Caco-2 (cell line): ENCODE measurements around the gene KCNQ5. TPM values are rescaled to one million over a fixed set of nuclear protein-coding genes. Genes with fewer than 3 reads are reported as not detected.

Source experiments
- BruUV-seq: library from RNA; stranded (reverse); fragments of 400-500 nt; replicated peaks from 2 replicates; lab custom pipeline; 2021; lab: Mats Ljungman, UMichigan
- CTCF ChIA-PET: fragments of 300-600 bp; sonication (Branson Sonifier 250); formaldehyde crosslinking; loops from one replicate; lab custom pipeline; 2022; ENCODE audit warnings: antibody characterized with exemption; lab: Charles Lee
- POLR2A ChIA-PET: fragments of 300-600 bp; sonication (Branson Sonifier 250); formaldehyde crosslinking; loops from one replicate; lab custom pipeline; 2022; ENCODE audit warnings: antibody characterized with exemption; lab: Charles Lee
- DNase-seq, 2 experiments: peaks; one replicate each; pipeline versions ENCODE4 v3.0.0 to v3.0.0-alpha.2; 2020 to 2022
- H3K27me3 ChIP-seq: replicated peaks from 2 replicates; pipeline ENCODE4 v1.6.0; 2011; ENCODE audit warnings: low read length; ENCODE audit not compliant: control insufficient read depth, insufficient read depth
- H3K36me3 ChIP-seq: 2 replicates; pipeline ENCODE4 v1.5.1; 2011; ENCODE audit warnings: low read length; ENCODE audit not compliant: control insufficient read depth, insufficient read depth
- H3K4me1 ChIP-seq: fragments of 250-450 bp; sonication (Bioruptor Pico); 2 replicates; pipeline ENCODE4 v1.5.1; 2020; ENCODE audit warnings: mild to moderate bottlenecking
- H3K4me3 ChIP-seq: 2 replicates; pipeline ENCODE4 v1.5.1; 2011; ENCODE audit warnings: low read depth, mild to moderate bottlenecking, control low read depth, low read length
- H3K9me3 ChIP-seq: fragments of 250-450 bp; sonication (Bioruptor Pico); 2 replicates; pipeline ENCODE4 v1.5.1; 2020; ENCODE audit warnings: mild to moderate bottlenecking, moderate library complexity
- H3K27ac Mint-ChIP-seq: one replicate; pipeline ENCODE4 v1.8.0; 2022; ENCODE audit warnings: mixed read lengths; ENCODE audit not compliant: unreplicated experiment
- H3K27me3 Mint-ChIP-seq: one replicate; pipeline ENCODE4 v1.8.0; 2022; ENCODE audit warnings: mixed read lengths; ENCODE audit not compliant: insufficient read depth, unreplicated experiment
- H3K36me3 Mint-ChIP-seq: one replicate; pipeline ENCODE4 v1.8.0; 2022; ENCODE audit warnings: mild to moderate bottlenecking, mixed read lengths; ENCODE audit not compliant: insufficient read depth, unreplicated experiment
- H3K4me1 Mint-ChIP-seq: one replicate; pipeline ENCODE4 v1.8.0; 2022; ENCODE audit warnings: low read depth, mixed read lengths; ENCODE audit not compliant: unreplicated experiment
- H3K4me3 Mint-ChIP-seq: one replicate; pipeline ENCODE4 v1.8.0; 2022; ENCODE audit warnings: mild to moderate bottlenecking, moderate library complexity, mixed read lengths; ENCODE audit not compliant: unreplicated experiment
- H3K9me3 Mint-ChIP-seq: one replicate; pipeline ENCODE4 v1.8.0; 2022; ENCODE audit warnings: mixed read lengths; ENCODE audit not compliant: unreplicated experiment
- intact Hi-C: fragments of 100-400 bp; cut with micrococcal nuclease; formaldehyde crosslinking; loops from one replicate; pipeline ENCODE4 v1.10.0; 2022; ENCODE audit not compliant: unreplicated experiment
- total RNA-seq: library from RNA; stranded (reverse); gene quantifications from 2 replicates; pipeline ENCODE4 v1.2.3, GENCODE V29; 2022
- TF ChIP-seq, protein P1 (sequence below), 2 experiments: fragments of 200-600 bp in 1 of 2; IDR thresholded peaks; 1 replicate in 1 of 2; 2 replicates in 1 of 2; pipeline versions ENCODE4 v1.5.1 to v1.8.0; 2011 to 2022; ENCODE audit warnings: antibody characterized with exemption in 1 of 2, control low read depth in 1 of 2, inconsistent platforms in 1 of 2, low read depth in 1 of 2, low read length in 1 of 2, mild to moderate bottlenecking in 1 of 2, moderate library complexity in 1 of 2; ENCODE audit not compliant: insufficient read depth in 1 of 2, severe bottlenecking in 1 of 2, unreplicated experiment in 1 of 2

KCNQ5 gene
- total RNA-seq, 1 experiment from 2014 or later, result 0.20 TPM

DNA sequence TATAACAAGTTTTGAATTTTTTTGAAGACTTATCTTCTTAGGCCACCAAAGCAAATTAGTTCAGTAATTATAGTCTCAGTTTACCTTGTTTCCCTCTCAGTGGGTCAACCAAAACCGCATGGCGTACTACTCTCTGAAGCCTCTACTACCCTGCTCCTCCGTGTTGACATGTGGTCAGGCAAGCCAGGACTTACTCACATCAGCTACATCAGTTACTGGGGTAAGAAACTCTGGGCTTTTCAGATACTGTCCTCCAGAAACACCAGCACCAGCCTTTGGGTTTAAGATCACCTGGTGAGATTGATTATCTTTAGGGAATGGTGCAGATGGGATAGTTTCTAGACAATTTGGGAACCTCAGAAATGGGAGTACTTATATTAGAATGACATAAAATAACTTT is 55.1 kb downstream of the KCNQ5 start:
- no peaks in the 10 kb centered on the region for H3K9me3 Mint-ChIP-seq
- H3K27me3 ChIP-seq, result no peaks in the 10 kb centered on the region
- BruUV-seq, result no TSS peak
- no peak for DNase-seq
- TF ChIP-seq, protein P1, sequence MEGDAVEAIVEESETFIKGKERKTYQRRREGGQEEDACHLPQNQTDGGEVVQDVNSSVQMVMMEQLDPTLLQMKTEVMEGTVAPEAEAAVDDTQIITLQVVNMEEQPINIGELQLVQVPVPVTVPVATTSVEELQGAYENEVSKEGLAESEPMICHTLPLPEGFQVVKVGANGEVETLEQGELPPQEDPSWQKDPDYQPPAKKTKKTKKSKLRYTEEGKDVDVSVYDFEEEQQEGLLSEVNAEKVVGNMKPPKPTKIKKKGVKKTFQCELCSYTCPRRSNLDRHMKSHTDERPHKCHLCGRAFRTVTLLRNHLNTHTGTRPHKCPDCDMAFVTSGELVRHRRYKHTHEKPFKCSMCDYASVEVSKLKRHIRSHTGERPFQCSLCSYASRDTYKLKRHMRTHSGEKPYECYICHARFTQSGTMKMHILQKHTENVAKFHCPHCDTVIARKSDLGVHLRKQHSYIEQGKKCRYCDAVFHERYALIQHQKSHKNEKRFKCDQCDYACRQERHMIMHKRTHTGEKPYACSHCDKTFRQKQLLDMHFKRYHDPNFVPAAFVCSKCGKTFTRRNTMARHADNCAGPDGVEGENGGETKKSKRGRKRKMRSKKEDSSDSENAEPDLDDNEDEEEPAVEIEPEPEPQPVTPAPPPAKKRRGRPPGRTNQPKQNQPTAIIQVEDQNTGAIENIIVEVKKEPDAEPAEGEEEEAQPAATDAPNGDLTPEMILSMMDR (IDR thresholded peaks at IDR 0.05; ENCODE audit: insufficient read depth in 1 of 2, low read depth in 1 of 2, low read length in 1 of 2, severe bottlenecking in 1 of 2, unreplicated experiment in 1 of 2), result no peak
- no peaks in the 10 kb centered on the region for H3K4me1 Mint-ChIP-seq
- H3K4me1 ChIP-seq, result no peaks in the 10 kb centered on the region
- no peak overlapping the region for H3K4me3 Mint-ChIP-seq
- no peak overlapping the region for H3K27ac Mint-ChIP-seq
- intact Hi-C loops, result no loop called here
- no peak overlapping the region for H3K4me3 ChIP-seq
- H3K27me3 Mint-ChIP-seq, result peaks cover 3% of the 10 kb centered on the region
- no peaks in the 10 kb centered on the region for H3K36me3 ChIP-seq
- POLR2A ChIA-PET, result no interaction called here
- H3K9me3 ChIP-seq, result no peaks in the 10 kb centered on the region
- CTCF ChIA-PET, result no interaction called here
- no peaks in the 10 kb centered on the region for H3K36me3 Mint-ChIP-seq

GRCh38 chr6:72677740-72678139 is 55.9 kb downstream of the KCNQ5 start:
- intact Hi-C loops, result no loop called here

DNA sequence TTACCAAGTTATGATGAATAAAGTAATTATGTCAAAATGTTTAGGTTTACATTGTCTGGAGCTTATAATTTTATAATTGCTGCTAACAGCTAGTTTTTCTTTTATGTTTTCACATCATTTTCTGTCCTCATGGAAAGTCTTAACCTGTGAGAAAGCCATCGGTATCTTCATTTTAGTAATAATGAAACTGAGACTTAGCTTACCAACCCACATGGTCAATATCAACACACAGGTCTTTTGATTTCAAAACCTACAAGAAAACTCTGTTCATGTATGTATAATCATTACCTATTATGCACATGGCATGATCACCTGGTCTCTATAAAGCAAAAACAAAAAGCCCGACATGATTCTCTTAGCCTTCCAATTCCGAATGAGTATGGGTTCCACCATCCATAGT is 61.9 kb downstream of the KCNQ5 start:
- no peak for DNase-seq
- Mint-ChIP-seq H3K4me1 (no peaks in the 10 kb centered on the region), H3K9me3 (no peaks in the 10 kb centered on the region), H3K4me3 (no peak overlapping the region), H3K27ac (no peak overlapping the region), H3K27me3 (peaks cover 3% of the 10 kb centered on the region), H3K36me3 (no peaks in the 10 kb centered on the region)
- no TSS peak for BruUV-seq
- TF ChIP-seq, protein P1 (IDR thresholded peaks at IDR 0.05; ENCODE audit: insufficient read depth in 1 of 2, low read depth in 1 of 2, low read length in 1 of 2, severe bottlenecking in 1 of 2, unreplicated experiment in 1 of 2), result no peak
- H3K4me3 ChIP-seq, result no peak overlapping the region
- no peaks in the 10 kb centered on the region for H3K36me3 ChIP-seq
- intact Hi-C loops, result no loop called here
- ChIA-PET CTCF (no interaction called here), POLR2A (no interaction called here)
- no peaks in the 10 kb centered on the region for H3K9me3 ChIP-seq
- H3K27me3 ChIP-seq, result no peaks in the 10 kb centered on the region
- H3K4me1 ChIP-seq, result no peaks in the 10 kb centered on the region

More at GRCh38 chr6:72677740-72678139, 55.9 kb downstream of the KCNQ5 start:
- no TSS peak for BruUV-seq
- H3K9me3 ChIP-seq, result no peaks in the 10 kb centered on the region
- H3K4me3 ChIP-seq, result no peak overlapping the region
- POLR2A ChIA-PET, result no interaction called here
- Mint-ChIP-seq H3K27me3 (peaks cover 6% of the 10 kb centered on the region), H3K36me3 (no peaks in the 10 kb centered on the region), H3K4me1 (no peaks in the 10 kb centered on the region), H3K27ac (no peak overlapping the region), H3K9me3 (no peaks in the 10 kb centered on the region), H3K4me3 (no peak overlapping the region)
- H3K27me3 ChIP-seq, result no peaks in the 10 kb centered on the region
- CTCF ChIA-PET, result no interaction called here
- no peak for DNase-seq
- H3K4me1 ChIP-seq, result no peaks in the 10 kb centered on the region
- TF ChIP-seq, protein P1 (IDR thresholded peaks at IDR 0.05; ENCODE audit: insufficient read depth in 1 of 2, low read depth in 1 of 2, low read length in 1 of 2, severe bottlenecking in 1 of 2, unreplicated experiment in 1 of 2), result no peak
- no peaks in the 10 kb centered on the region for H3K36me3 ChIP-seq
